AG20443 (cell line): ENCODE results near the gene PDZRN4.
"Not testable (repeated sequence)": the region's sequence is repeated elsewhere in the genome, so short reads cannot be mapped to it uniquely, and the experiment has no call there.

ENCODE experiments used
- DNase-seq: peaks from one replicate; pipeline ENCODE4 v3.0.0; 2012; ENCODE audit warnings: low spot score, mixed read lengths

PDZRN4 gene

GRCh38 chr12:41564816-41565215, 376.7 kb downstream of the PDZRN4 start:
- DNase-seq, result no peak

- DNase-seq, result no peak
These were observed 378.6 kb downstream of the PDZRN4 start for GRCh38 chr12:41566703-41567102.

- DNase-seq, result no peak
These were observed 385.3 kb downstream of the PDZRN4 start for GRCh38 chr12:41573445-41573844.

- DNase-seq, result no peak
These were observed 388.8 kb downstream of the PDZRN4 start for GRCh38 chr12:41576925-41577324.

- DNase-seq, result no peak
These were observed 389.9 kb downstream of the PDZRN4 start for GRCh38 chr12:41577995-41578394.

GRCh38 chr12:41585784-41586183, 397.7 kb downstream of the PDZRN4 start:
- no peak for DNase-seq

GRCh38 chr12:41587574-41587973, 399.5 kb downstream of the PDZRN4 start:
- DNase-seq, result no peak

GRCh38 chr12:41589878-41590277, 401.8 kb downstream of the PDZRN4 start:
- no peak for DNase-seq

- DNase-seq, result no peak
These were observed 408.1 kb downstream of the PDZRN4 start for GRCh38 chr12:41596190-41596589.

- no peak for DNase-seq
These were observed 416.7 kb downstream of the PDZRN4 start for GRCh38 chr12:41604830-41605229.

GRCh38 chr12:41605545-41606305, 417.6 kb downstream of the PDZRN4 start:
- no peak for DNase-seq

- no peak for DNase-seq
These were observed 418.6 kb downstream of the PDZRN4 start for GRCh38 chr12:41606468-41607445.

- no peak for DNase-seq
These were observed 424.9 kb downstream of the PDZRN4 start for GRCh38 chr12:41612892-41613557.

- not testable (repeated sequence) for DNase-seq
These were observed 427.1 kb downstream of the PDZRN4 start for GRCh38 chr12:41615174-41615573.

GRCh38 chr12:41619705-41620104, 431.6 kb downstream of the PDZRN4 start:
- DNase-seq, result no peak

- no peak for DNase-seq
These were observed 433.2 kb downstream of the PDZRN4 start for GRCh38 chr12:41621291-41621690.
